HG02870 (cell line): ENCODE measurements around the gene PHACTR3.

ENCODE experiments used
- ATAC-seq: cut with Tn5 transposase; IDR thresholded peaks from one replicate; pipeline ENCODE4 v1.9.1; 2021; ENCODE audit warnings: mild to moderate bottlenecking, moderate library complexity; ENCODE audit not compliant: unreplicated experiment

Gene PHACTR3

GRCh38 chr20:59823491-59824259 lies 219.3 kb downstream of the PHACTR3 start:
- no peak for ATAC-seq

- ATAC-seq: no peak
Observed at GRCh38 chr20:59824711-59825562, 220.6 kb downstream of the PHACTR3 start.

GRCh38 chr20:59825563-59825920 lies 221.2 kb downstream of the PHACTR3 start:
- ATAC-seq: no peak

- no peak for ATAC-seq
Observed at GRCh38 chr20:59825944-59826759, 221.8 kb downstream of the PHACTR3 start.

GRCh38 chr20:59827138-59828056 lies 223.1 kb downstream of the PHACTR3 start:
- no peak for ATAC-seq

- no peak for ATAC-seq
Observed at GRCh38 chr20:59828125-59829053, 224.0 kb downstream of the PHACTR3 start.

- ATAC-seq: no peak
Observed at GRCh38 chr20:59829054-59829785, 224.9 kb downstream of the PHACTR3 start.

GRCh38 chr20:59829786-59830664 lies 225.7 kb downstream of the PHACTR3 start:
- ATAC-seq: no peak

GRCh38 chr20:59830665-59831023 lies 226.3 kb downstream of the PHACTR3 start:
- no peak for ATAC-seq

GRCh38 chr20:59831024-59831915 lies 226.9 kb downstream of the PHACTR3 start:
- no peak for ATAC-seq

- no peak for ATAC-seq
Observed at GRCh38 chr20:59831916-59832270, 227.6 kb downstream of the PHACTR3 start.

GRCh38 chr20:59832406-59833363 lies 228.3 kb downstream of the PHACTR3 start:
- ATAC-seq: no peak

- ATAC-seq: no peak
Observed at GRCh38 chr20:59835057-59835447, 230.7 kb downstream of the PHACTR3 start.

- no peak for ATAC-seq
Observed at GRCh38 chr20:59835448-59836395, 231.4 kb downstream of the PHACTR3 start.
